Pancreas (tissue), 10 donors: Measurements from ENCODE around the gene LIF. TPM values are rescaled to one million over a fixed set of nuclear protein-coding genes. Genes with fewer than 3 reads are reported as not detected.

Experiments
- ATAC-seq, 4 donors: fragments of 200-7000 bp; cut with Tn5 transposase; one replicate each; pipeline versions ENCODE4 v1.8.0 to v1.9.1; 2020; ENCODE audit warnings: mild to moderate bottlenecking in 4 of 4, moderate library complexity in 4 of 4
- DNase-seq, 6 donors: peaks; one replicate each; pipeline ENCODE4 v3.0.0-alpha.2; 2020
- FAIRE-seq: peaks from 2 replicates; lab custom pipeline; 2012; peaks lifted over from hg19 to GRCh38; lab: Jason Lieb, UNC
- H3K27ac ChIP-seq, 4 donors: fragments of 200-600 bp; sonication (generic); 1 replicate in 3 of 4; 2 replicates in 1 of 4; pipeline versions ENCODE4 v1.5.0 to v1.8.0; 2020
- H3K27me3 ChIP-seq, 4 donors: fragments of 200-600 bp; one replicate each; pipeline ENCODE4 v1.8.0; 2021
- H3K36me3 ChIP-seq, 3 donors: fragments of 200-600 bp; sonication (generic) in 1 of 3; one replicate each; pipeline versions ENCODE4 v1.5.0 to v1.8.0; 2020 to 2021
- H3K4me1 ChIP-seq, 3 donors: fragments of 200-600 bp; one replicate each; pipeline ENCODE4 v1.8.0; 2021
- H3K4me3 ChIP-seq, 4 donors: fragments of 200-600 bp; sonication (generic) in 2 of 4; one replicate each; pipeline versions ENCODE4 v1.5.0 to v1.8.0; 2020 to 2021
- H3K9me3 ChIP-seq, 4 donors: fragments of 200-600 bp; one replicate each; pipeline ENCODE4 v1.8.0; 2021
- WGBS, 2 donors: extraction: QIAGEN DNeasy Blood & Tissue Kit; methylation state at CpG; one replicate each; pipeline ENCODE4 v1.1.7; 2013; 5-methylcytosine and 5-hydroxymethylcytosine counted together
- intact Hi-C, 3 donors: fragments of 100-400 bp; cut with DNase I; formaldehyde crosslinking; loops; one replicate each; pipeline versions ENCODE4 v1.11.1 to v1.14.2; 2022
- polyA plus RNA-seq, 2 donors: library from polyadenylated mRNA; stranded (reverse); fragments of 200-250 nt; gene quantifications; one replicate each; pipeline ENCODE4 v1.2.3, GENCODE V29; 2013
- total RNA-seq, 6 donors: library from RNA; stranded (reverse); fragmentation: NEBNext Ultra II Directional in 4 of 6; extraction: Animal tissue kit (Norgen Biotek cat#: 25700) in 4 of 6; gene quantifications; one replicate each; pipeline versions ENCODE4 v1.2.1 to v1.2.4, GENCODE V29; 2021 to 2023
- TF ChIP-seq, protein P1 (sequence below), 4 donors: fragments of 200-600 bp; sonication (generic) in 3 of 4; IDR thresholded peaks; one replicate each; pipeline versions ENCODE4 v1.5.0 to v1.8.0; 2021; ENCODE audit warnings: antibody characterized with exemption in 4 of 4
- donor health status: healthy with polysubstance abuse.
- donor health status: DM: no; HTN: no; CAD: no; lungs with moderate emphysema.
- donor health status: DM: no; HTN: no; CAD: no.
- donor health status: control.
- donor health status: control.
- donor health status: Bipolar disorder and iron deficiency.
- donor health status: DM: yes; HTN: yes; CAD: no.
- donor health status: DM: no; HTN: no; CAD: no.
- donor health status: DM: no; HTN: no; CAD: no.
- donor health status: DM: yes; HTN: yes; CAD: no.

The LIF gene
- total and polyA plus RNA-seq, 8 donors: 0.32 to 5.8 (median 2.3) TPM

DNA sequence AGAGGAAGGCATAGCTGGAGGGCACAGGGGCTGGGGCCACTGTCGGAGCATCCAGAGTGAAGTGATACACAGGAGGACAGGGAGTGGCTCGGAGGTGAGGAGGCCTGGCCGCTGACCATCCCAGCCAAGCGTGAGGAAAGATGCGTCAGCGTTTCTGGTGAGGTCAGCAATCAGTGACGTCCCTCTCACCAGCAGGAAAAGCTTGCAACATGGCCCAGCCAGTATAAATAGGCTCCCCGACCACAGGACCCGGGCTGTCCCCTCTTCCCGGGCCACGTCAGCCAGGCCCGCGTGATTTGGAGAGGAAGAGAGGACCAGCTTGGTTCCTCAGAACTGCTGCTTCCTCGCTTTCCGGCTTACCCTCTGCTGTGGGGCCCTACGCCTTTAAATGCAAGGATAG lies 24.3 kb upstream of the LIF start:
- peak in 3 of 4 donors; percentile 27 to 59 (median 59) for ATAC-seq

DNA sequence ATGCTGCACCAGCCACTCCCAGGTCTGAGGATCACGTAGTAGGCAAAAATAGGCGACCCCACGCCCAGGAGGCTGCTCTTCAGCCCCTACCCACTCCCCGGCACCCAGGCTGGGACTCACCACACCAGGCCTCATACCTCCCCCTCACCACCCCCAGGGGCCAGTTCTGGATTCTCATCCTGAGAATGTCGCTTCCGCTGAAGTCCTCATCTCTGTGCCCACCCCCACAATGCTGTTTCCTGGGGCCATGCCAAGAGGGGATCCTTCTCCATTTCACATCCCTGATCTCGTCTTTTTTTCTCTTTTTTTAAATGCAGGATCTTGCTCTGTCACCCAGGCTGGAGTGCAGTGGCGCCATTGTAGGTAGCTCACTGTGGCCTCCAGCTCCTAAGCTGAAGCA lies 21.8 kb upstream of the LIF start:
- TF ChIP-seq, protein P1, sequence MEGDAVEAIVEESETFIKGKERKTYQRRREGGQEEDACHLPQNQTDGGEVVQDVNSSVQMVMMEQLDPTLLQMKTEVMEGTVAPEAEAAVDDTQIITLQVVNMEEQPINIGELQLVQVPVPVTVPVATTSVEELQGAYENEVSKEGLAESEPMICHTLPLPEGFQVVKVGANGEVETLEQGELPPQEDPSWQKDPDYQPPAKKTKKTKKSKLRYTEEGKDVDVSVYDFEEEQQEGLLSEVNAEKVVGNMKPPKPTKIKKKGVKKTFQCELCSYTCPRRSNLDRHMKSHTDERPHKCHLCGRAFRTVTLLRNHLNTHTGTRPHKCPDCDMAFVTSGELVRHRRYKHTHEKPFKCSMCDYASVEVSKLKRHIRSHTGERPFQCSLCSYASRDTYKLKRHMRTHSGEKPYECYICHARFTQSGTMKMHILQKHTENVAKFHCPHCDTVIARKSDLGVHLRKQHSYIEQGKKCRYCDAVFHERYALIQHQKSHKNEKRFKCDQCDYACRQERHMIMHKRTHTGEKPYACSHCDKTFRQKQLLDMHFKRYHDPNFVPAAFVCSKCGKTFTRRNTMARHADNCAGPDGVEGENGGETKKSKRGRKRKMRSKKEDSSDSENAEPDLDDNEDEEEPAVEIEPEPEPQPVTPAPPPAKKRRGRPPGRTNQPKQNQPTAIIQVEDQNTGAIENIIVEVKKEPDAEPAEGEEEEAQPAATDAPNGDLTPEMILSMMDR (IDR thresholded peaks at IDR 0.05): no peak
- FAIRE-seq (no peak), DNase-seq (peak in 1 of 6 donors; percentile 33), ATAC-seq (no peak)
- Histone ChIP-seq H3K4me1 (no peaks in the 10 kb centered on the region), H3K36me3 (no peaks in the 10 kb centered on the region), H3K27ac (no peak overlapping the region), H3K9me3 (no peaks in the 10 kb centered on the region), H3K27me3 (no peaks in the 10 kb centered on the region), H3K4me3 (no peak overlapping the region)
- intact Hi-C loops: no loop called here
- 83 to 84% methylated on average over 7 to 8 of the region's 8 CpGs for WGBS, 2 donors

More for the DNA sequence above, 24.3 kb upstream of the LIF start:
- no peaks in the 10 kb centered on the region for H3K27me3 ChIP-seq
- H3K9me3 ChIP-seq: no peaks in the 10 kb centered on the region
- DNase-seq (peak in 2 of 6 donors; percentile 35 to 75), FAIRE-seq (no peak)
- no peak overlapping the region for H3K4me3 ChIP-seq
- 77 to 83% methylated on average over 16 of the region's 16 CpGs for WGBS, 2 donors
- H3K27ac ChIP-seq: peak overlapping the region in 1 of 4 donors; percentile 46
- TF ChIP-seq, protein P1 (IDR thresholded peaks at IDR 0.05): no peak
- no peaks in the 10 kb centered on the region for H3K36me3 ChIP-seq
- intact Hi-C loops: no loop called here
- H3K4me1 ChIP-seq: no peaks in the 10 kb centered on the region

DNA sequence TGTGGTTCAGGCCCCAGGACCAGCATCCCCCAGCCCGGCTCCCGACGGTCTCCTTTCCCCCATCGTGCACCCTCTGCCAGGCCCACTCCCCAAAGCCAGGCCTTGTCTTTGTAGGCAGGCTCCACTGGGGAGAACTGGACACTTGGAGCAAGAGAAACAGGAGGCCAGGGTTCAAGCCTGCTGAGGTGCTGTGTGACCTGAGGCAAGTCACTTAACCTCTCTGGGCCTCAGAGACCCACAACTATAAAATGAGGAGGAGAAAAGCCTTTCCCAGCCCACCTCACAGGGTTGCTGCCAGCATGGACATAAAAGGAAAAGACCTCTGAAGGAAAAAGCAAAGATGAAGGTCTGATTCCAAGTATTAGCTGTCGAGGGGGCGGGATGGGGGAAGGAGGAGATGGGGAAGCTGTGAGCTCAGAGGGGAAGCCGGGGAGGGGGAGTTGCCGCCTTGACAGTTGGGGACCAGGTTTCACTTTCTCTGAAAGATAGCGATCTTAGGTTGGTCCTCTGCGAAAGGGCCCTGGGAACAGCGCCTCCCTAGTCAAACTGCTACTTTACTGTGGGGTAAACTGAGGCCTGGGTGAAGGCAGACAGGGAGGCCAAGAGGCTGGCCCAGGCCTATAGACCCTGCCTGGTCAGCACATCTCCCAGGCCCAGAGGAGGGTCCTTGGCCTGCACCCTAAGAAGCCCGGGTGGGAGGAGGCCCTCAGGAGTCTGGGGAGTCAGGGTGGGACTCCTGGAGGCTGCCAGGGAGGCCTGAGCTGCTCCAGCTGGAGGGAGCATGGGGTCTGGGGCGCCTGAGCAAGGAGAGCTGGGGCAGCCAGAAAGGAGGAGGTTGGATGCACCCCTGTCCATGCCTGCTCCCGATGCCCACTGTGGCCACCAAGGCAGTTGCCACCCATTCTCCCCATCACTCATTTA lies 21.1 kb upstream of the LIF start:
- intact Hi-C loops: no loop called here
- H3K27ac ChIP-seq: peak overlapping the region in 2 of 4 donors; percentile 62 to 68
- H3K4me3 ChIP-seq: no peak overlapping the region
- FAIRE-seq: no peak
- WGBS, 2 donors: 79 to 88% methylated on average over 14 of the region's 14 CpGs
- H3K4me1 ChIP-seq: no peaks in the 10 kb centered on the region
- H3K36me3 ChIP-seq: no peaks in the 10 kb centered on the region
- H3K9me3 ChIP-seq: no peaks in the 10 kb centered on the region
- no peak for ATAC-seq
- peak in 1 of 6 donors; percentile 59 for DNase-seq
- H3K27me3 ChIP-seq: no peaks in the 10 kb centered on the region
- TF ChIP-seq, protein P1 (IDR thresholded peaks at IDR 0.05): no peak

DNA sequence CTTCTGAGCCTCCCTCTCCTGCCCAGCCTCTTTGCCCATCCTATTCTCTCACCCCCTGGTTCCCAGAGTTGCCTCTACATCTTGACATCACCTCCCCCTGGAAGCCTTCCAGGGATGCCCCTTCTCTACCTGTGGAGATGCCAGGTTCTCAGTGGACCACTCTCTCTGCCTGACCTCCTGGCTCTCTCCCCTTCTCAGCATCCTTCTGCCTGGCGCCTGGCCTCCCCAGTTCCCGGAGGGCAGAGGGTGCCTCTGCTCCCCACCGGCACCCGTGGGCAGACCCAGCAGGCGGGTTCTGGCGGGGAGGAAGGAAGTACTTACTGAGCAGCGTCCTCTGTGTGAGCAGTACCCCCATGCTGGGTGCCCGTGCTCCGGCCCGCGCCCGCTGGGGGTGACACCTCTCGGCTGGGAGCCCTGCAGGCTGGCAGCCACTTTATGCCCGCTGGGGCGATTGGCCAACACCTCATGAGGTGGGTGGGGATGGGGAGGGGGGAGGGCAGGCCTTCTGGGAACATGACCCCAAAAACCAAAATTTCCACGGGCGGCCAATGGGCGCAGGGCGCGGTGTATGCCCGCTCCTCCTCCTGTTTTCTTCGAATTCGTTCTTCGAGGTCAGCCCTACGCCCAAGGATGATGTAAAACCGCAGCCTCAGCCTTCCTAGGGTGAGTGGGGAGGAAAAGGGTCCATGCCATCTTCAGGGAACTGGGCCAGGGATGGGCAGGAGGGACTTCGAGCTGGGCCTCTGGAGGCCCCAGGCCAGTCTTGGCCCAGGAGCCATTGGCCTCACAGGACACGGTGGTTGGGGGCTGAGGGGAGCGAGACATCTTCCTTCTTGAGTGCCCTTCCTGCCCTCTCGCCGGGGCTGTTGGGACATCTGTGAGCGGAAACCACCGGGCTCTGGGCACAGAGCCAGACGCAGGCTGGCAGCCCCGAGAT lies 20.2 kb upstream of the LIF start, which contains the start of gene OSM:
Gene OSM, minus strand, starts transcription at position 407 of the 937 bp plus-strand sequence. Its CDS starts 52 bp downstream, at position 355.
- FAIRE-seq (no peak), DNase-seq (peak in 2 of 6 donors; percentile 56 to 74), ATAC-seq (peak in 3 of 4 donors; percentile 8 to 35 (median 26))
- H3K4me1 ChIP-seq: no peaks in the 10 kb centered on the region
- H3K36me3 ChIP-seq: no peaks in the 10 kb centered on the region
- intact Hi-C loops: no loop called here
- no peaks in the 10 kb centered on the region for H3K27me3 ChIP-seq
- peak within 1 kb of the TSS in 2 of 4 donors; percentile 62 to 68 for H3K27ac ChIP-seq
- WGBS, 2 donors: 74 to 84% methylated on average over 35 of the region's 35 CpGs
- H3K9me3 ChIP-seq: no peaks in the 10 kb centered on the region
- H3K4me3 ChIP-seq: peak within 1 kb of the TSS in 1 of 4 donors; percentile 32
- TF ChIP-seq, protein P1 (IDR thresholded peaks at IDR 0.05): no peak
